Liver (tissue), 3 donors: ENCODE data around the gene CCDC88C.

Source experiments
- EGR1 ChIP-seq, 2 donors: IDR thresholded peaks; 2 replicates each; pipeline ENCODE4 v1.6.1; 2016 to 2018; ENCODE audit warnings: antibody characterized with exemption in 2 of 2, low read depth in 2 of 2
- GABPA ChIP-seq, 2 donors: IDR thresholded peaks in 1 of 2; conservative IDR thresholded peaks in 1 of 2; 2 replicates each; pipeline ENCODE4 v1.6.1; 2016; ENCODE audit warnings: antibody characterized with exemption in 2 of 2, mild to moderate bottlenecking in 1 of 2, moderate library complexity in 1 of 2
- JUND ChIP-seq, 2 donors: IDR thresholded peaks; 2 replicates each; pipeline ENCODE4 v1.6.1; 2016; ENCODE audit warnings: antibody characterized with exemption in 2 of 2
- RAD21 ChIP-seq, 2 donors: IDR thresholded peaks; 2 replicates each; pipeline ENCODE4 v1.6.1; 2016; ENCODE audit warnings: antibody characterized with exemption in 2 of 2, mild to moderate bottlenecking in 2 of 2
- RXRA ChIP-seq, 2 donors: IDR thresholded peaks; 2 replicates each; pipeline ENCODE4 v1.6.1; 2017 to 2018; ENCODE audit warnings: antibody characterized with exemption in 2 of 2, mild to moderate bottlenecking in 1 of 2
- YY1 ChIP-seq: IDR thresholded peaks from 2 replicates; pipeline ENCODE4 v1.6.1; 2016; ENCODE audit warnings: antibody characterized with exemption, mild to moderate bottlenecking
- TF ChIP-seq, protein P1 (sequence below): fragments of 150-350 bp; IDR thresholded peaks from 2 replicates; pipeline ENCODE4 v1.5.1; 2017; ENCODE audit warnings: improper control_type of control experiment, low read depth, low read length; ENCODE audit not compliant: missing input control
- TF ChIP-seq, protein P2 (sequence below): IDR thresholded peaks from 2 replicates; pipeline ENCODE4 v1.6.1; 2016; ENCODE audit warnings: antibody characterized with exemption
- donor health status: healthy.
- donor health status: healthy.

GRCh38 chr14:91281346-91281745 is 136.3 kb downstream of the CCDC88C start:
- no peak for TF ChIP-seq YY1
- TF ChIP-seq, protein P1, sequence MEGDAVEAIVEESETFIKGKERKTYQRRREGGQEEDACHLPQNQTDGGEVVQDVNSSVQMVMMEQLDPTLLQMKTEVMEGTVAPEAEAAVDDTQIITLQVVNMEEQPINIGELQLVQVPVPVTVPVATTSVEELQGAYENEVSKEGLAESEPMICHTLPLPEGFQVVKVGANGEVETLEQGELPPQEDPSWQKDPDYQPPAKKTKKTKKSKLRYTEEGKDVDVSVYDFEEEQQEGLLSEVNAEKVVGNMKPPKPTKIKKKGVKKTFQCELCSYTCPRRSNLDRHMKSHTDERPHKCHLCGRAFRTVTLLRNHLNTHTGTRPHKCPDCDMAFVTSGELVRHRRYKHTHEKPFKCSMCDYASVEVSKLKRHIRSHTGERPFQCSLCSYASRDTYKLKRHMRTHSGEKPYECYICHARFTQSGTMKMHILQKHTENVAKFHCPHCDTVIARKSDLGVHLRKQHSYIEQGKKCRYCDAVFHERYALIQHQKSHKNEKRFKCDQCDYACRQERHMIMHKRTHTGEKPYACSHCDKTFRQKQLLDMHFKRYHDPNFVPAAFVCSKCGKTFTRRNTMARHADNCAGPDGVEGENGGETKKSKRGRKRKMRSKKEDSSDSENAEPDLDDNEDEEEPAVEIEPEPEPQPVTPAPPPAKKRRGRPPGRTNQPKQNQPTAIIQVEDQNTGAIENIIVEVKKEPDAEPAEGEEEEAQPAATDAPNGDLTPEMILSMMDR: no peak
- TF ChIP-seq EGR1 (IDR thresholded peaks at IDR 0.05; ENCODE audit: low read depth in 2 of 2): no peak
- TF ChIP-seq, protein P2, sequence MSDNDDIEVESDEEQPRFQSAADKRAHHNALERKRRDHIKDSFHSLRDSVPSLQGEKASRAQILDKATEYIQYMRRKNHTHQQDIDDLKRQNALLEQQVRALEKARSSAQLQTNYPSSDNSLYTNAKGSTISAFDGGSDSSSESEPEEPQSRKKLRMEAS: no peak
- TF ChIP-seq RAD21 (IDR thresholded peaks at IDR 0.05): no peak
- TF ChIP-seq JUND (IDR thresholded peaks at IDR 0.05): no peak
- no peak for TF ChIP-seq GABPA (IDR thresholded peaks at IDR 0.05 in 1 of 2, conservative IDR thresholded peaks at IDR 0.05 in 1 of 2)
- no peak for TF ChIP-seq RXRA (IDR thresholded peaks at IDR 0.05)
